Right lobe of liver (tissue), 6 donors: ENCODE data around the gene PPA1. TPM values are rescaled to one million over a fixed set of nuclear protein-coding genes. Genes with fewer than 3 reads are reported as not detected.
"Not testable (repeated sequence)": the region's sequence is repeated elsewhere in the genome, so short reads cannot be mapped to it uniquely, and the experiment has no call there.

Experiments
- ATAC-seq, 4 donors: fragments of 200-7000 bp; cut with Tn5 transposase; one replicate each; pipeline ENCODE4 v1.9.1; 2020; ENCODE audit warnings: mild to moderate bottlenecking in 4 of 4, moderate library complexity in 4 of 4
- DNase-seq, 3 donors: peaks; one replicate each; pipeline ENCODE4 v3.0.0-alpha.2; 2020
- H3K27ac ChIP-seq, 3 donors: fragments of 200-600 bp; one replicate each; pipeline ENCODE4 v1.8.0; 2022
- H3K27me3 ChIP-seq, 2 donors: fragments of 200-600 bp; one replicate each; pipeline ENCODE4 v1.8.0; 2022
- H3K36me3 ChIP-seq, 4 donors: fragments of 200-600 bp; sonication (generic) in 1 of 4; one replicate each; pipeline versions ENCODE4 v1.5.1 to v1.8.0; 2017 to 2022; ENCODE audit warnings: control low read depth in 1 of 4
- H3K4me1 ChIP-seq, 4 donors: fragments of 200-600 bp; sonication (generic) in 1 of 4; one replicate each; pipeline versions ENCODE4 v1.5.1 to v1.8.0; 2017 to 2022; ENCODE audit warnings: control low read depth in 1 of 4
- H3K4me3 ChIP-seq, 3 donors: fragments of 200-600 bp; one replicate each; pipeline ENCODE4 v1.8.0; 2022
- H3K9me3 ChIP-seq, 4 donors: fragments of 200-600 bp; sonication (generic) in 1 of 4; one replicate each; pipeline versions ENCODE4 v1.5.1 to v1.8.0; 2017 to 2022; ENCODE audit warnings: control low read depth in 1 of 4
- CTCF ChIP-seq, 4 donors: fragments of 200-600 bp in 3 of 4; fragments of 450-650 bp in 1 of 4; IDR thresholded peaks; one replicate each; pipeline versions ENCODE4 v1.5.1 to v1.8.0; 2016 to 2022; ENCODE audit warnings: antibody characterized with exemption in 4 of 4, mild to moderate bottlenecking in 2 of 4
- POLR2A ChIP-seq: fragments of 450-650 bp; IDR thresholded peaks from one replicate; pipeline ENCODE4 v1.6.1; 2017; ENCODE audit warnings: antibody characterized with exemption, mild to moderate bottlenecking
- WGBS: methylation state at CpG from one replicate; pipeline ENCODE4 v1.1.6; 2018; ENCODE audit warnings: low coverage, low lambda C conversion rate; ENCODE audit not compliant: insufficient coverage; ENCODE audit errors: missing lambda C conversion rate; 5-methylcytosine and 5-hydroxymethylcytosine counted together
- intact Hi-C, 2 donors: fragments of 100-400 bp; cut with DNase I; formaldehyde crosslinking; loops; one replicate each; pipeline versions ENCODE4 v1.11.2 to v1.14.1; 2022
- total RNA-seq, 6 experiments: library from RNA; depleted of rRNA in 2 of 6; stranded (reverse); fragments of >200 nt in 2 of 6; fragmentation: NEBNext Ultra II Directional in 3 of 6; extraction: Animal tissue kit (Norgen Biotek cat#: 25700) in 3 of 6; gene quantifications; one replicate each; pipeline versions ENCODE4 v1.1.0 to v1.2.4, GENCODE V29; 2016 to 2023
- donor health status: DM: no; HTN: yes; CAD: no.
- donor health status: DM: no; HTN: no; CAD: no.
- donor health status: DM: no; HTN: no; CAD: no.
- donor health status: DM: no; HTN: yes; CAD: no.
- donor health status: DM: no; HTN: yes; CAD: no.

PPA1 gene
- total RNA-seq, 6 experiments from 2014 or later, result 64.8 to 133 (median 95.7) TPM

- H3K36me3 ChIP-seq, result no peaks in the 10 kb centered on the region
- DNase-seq (no peak), ATAC-seq (no peak)
- peaks cover 0 to 18% (median 5%) of the 10 kb centered on the region in 4 donors for H3K4me1 ChIP-seq
- no peak overlapping the region for H3K27ac ChIP-seq
- intact Hi-C loops, result no loop called here
- no peaks in the 10 kb centered on the region for H3K27me3 ChIP-seq
- 80% methylated on average over 1 of the region's 1 CpG for WGBS
- no peak for TF ChIP-seq CTCF (IDR thresholded peaks at IDR 0.05)
- H3K9me3 ChIP-seq, result no peaks in the 10 kb centered on the region
- H3K4me3 ChIP-seq, result no peak overlapping the region
These were observed 44.5 kb downstream of the PPA1 start for GRCh38 chr10:70188768-70189167.

GRCh38 chr10:70186571-70186970, 46.7 kb downstream of the PPA1 start:
- 71% methylated on average over 3 of the region's 3 CpGs for WGBS
- DNase-seq (no peak), ATAC-seq (no peak)
- no peak overlapping the region for H3K27ac ChIP-seq
- no peaks in the 10 kb centered on the region for H3K9me3 ChIP-seq
- H3K36me3 ChIP-seq, result no peaks in the 10 kb centered on the region
- peaks cover 0 to 1% (median 0%) of the 10 kb centered on the region in 4 donors for H3K4me1 ChIP-seq
- intact Hi-C loops, result no loop called here
- no peaks in the 10 kb centered on the region for H3K27me3 ChIP-seq
- TF ChIP-seq POLR2A (no peak), CTCF (IDR thresholded peaks at IDR 0.05) (no peak)
- no peak overlapping the region for H3K4me3 ChIP-seq

- WGBS, result no CpG with 5 or more reads among the region's 5 CpGs
- TF ChIP-seq CTCF (IDR thresholded peaks at IDR 0.05), result no peak
- TF ChIP-seq POLR2A, result no peak
- Histone ChIP-seq H3K9me3 (no peaks in the 10 kb centered on the region), H3K36me3 (no peaks in the 10 kb centered on the region), H3K27me3 (no peaks in the 10 kb centered on the region), H3K4me3 (no peak overlapping the region), H3K27ac (no peak overlapping the region), H3K4me1 (no peaks in the 10 kb centered on the region)
- DNase-seq (no peak), ATAC-seq (no peak)
- intact Hi-C loops, result no loop called here
These were observed 47.1 kb downstream of the PPA1 start for GRCh38 chr10:70186090-70186489.

- no peaks in the 10 kb centered on the region for H3K27me3 ChIP-seq
- intact Hi-C loops, result no loop called here
- no peak overlapping the region for H3K27ac ChIP-seq
- no peak for TF ChIP-seq POLR2A
- TF ChIP-seq CTCF (IDR thresholded peaks at IDR 0.05), result no peak
- no peaks in the 10 kb centered on the region for H3K9me3 ChIP-seq
- WGBS, result 76% methylated on average over 2 of the region's 2 CpGs
- no peak overlapping the region for H3K4me3 ChIP-seq
- DNase-seq (no peak), ATAC-seq (no peak)
- no peaks in the 10 kb centered on the region for H3K36me3 ChIP-seq
- no peaks in the 10 kb centered on the region for H3K4me1 ChIP-seq
These were observed 49.9 kb downstream of the PPA1 start for GRCh38 chr10:70183304-70183703.

GRCh38 chr10:70179209-70179608, 54.0 kb downstream of the PPA1 start:
- intact Hi-C loops, ATAC-seq, H3K9me3 ChIP-seq, DNase-seq, H3K36me3 ChIP-seq, H3K27me3 ChIP-seq, H3K4me1 ChIP-seq, H3K4me3 ChIP-seq, H3K27ac ChIP-seq: not testable (repeated sequence)
- WGBS, result 73% methylated on average over 4 of the region's 8 CpGs
